GM12891 (cell line): Measurements from ENCODE around the gene FAM20C.
"Not testable (repeated sequence)": the region's sequence is repeated elsewhere in the genome, so short reads cannot be mapped to it uniquely, and the experiment has no call there.

Experiments
- DNase-seq: peaks from one replicate; pipeline ENCODE4 v3.0.0; 2011; ENCODE audit warnings: low spot score; ENCODE audit not compliant: insufficient read length
- FAIRE-seq: peaks from 2 replicates; lab custom pipeline; 2011; peaks lifted over from hg19 to GRCh38; lab: Jason Lieb, UNC
- PAX5 ChIP-seq: IDR thresholded peaks from 2 replicates; pipeline ENCODE4 v1.6.1; 2011; ENCODE audit warnings: low read length, moderate library complexity, mild to moderate bottlenecking; ENCODE audit not compliant: insufficient read depth, severe bottlenecking
- POLR2A ChIP-seq: IDR thresholded peaks from 2 replicates; pipeline ENCODE4 v1.6.1; 2011; ENCODE audit warnings: low read depth, low read length, control low read depth
- POLR2AphosphoS5 ChIP-seq: IDR thresholded peaks from 2 replicates; pipeline ENCODE4 v1.6.1; 2011; ENCODE audit warnings: low read depth, low read length, control low read depth
- POU2F2 ChIP-seq: IDR thresholded peaks from 2 replicates; pipeline ENCODE4 v1.6.1; 2011; ENCODE audit warnings: low read depth, mild to moderate bottlenecking, control low read depth, low read length, moderate library complexity
- SPI1 ChIP-seq: IDR thresholded peaks from 2 replicates; pipeline ENCODE4 v1.6.1; 2011; ENCODE audit warnings: low read depth, low read length, control low read depth
- TAF1 ChIP-seq: IDR thresholded peaks from 2 replicates; pipeline ENCODE4 v1.6.1; 2011; ENCODE audit warnings: low read depth, low read length, control low read depth

FAM20C gene

GRCh38 chr7:173209-173918, 19.0 kb upstream of the FAM20C start:
- TF ChIP-seq POLR2A = no peak
- no peak for TF ChIP-seq TAF1
- TF ChIP-seq POLR2AphosphoS5 = no peak
- no peak for TF ChIP-seq POU2F2
- FAIRE-seq = no peak

GRCh38 chr7:174716-175115, 17.7 kb upstream of the FAM20C start:
- no peak for FAIRE-seq
- TF ChIP-seq SPI1 (no peak), POU2F2 (no peak), TAF1 (no peak), PAX5 (no peak), POLR2A (no peak), POLR2AphosphoS5 (no peak)

More at GRCh38 chr7:173209-173918, 19.0 kb upstream of the FAM20C start:
- DNase-seq = no peak

GRCh38 chr7:175955-176354, 16.4 kb upstream of the FAM20C start:
- DNase-seq (no peak), FAIRE-seq (peak; percentile 51)
- TF ChIP-seq SPI1 (no peak), TAF1 (no peak), POU2F2 (no peak), PAX5 (no peak), POLR2A (no peak), POLR2AphosphoS5 (no peak)

More at GRCh38 chr7:174716-175115, 17.7 kb upstream of the FAM20C start:
- no peak for DNase-seq

- DNase-seq (no peak), FAIRE-seq (no peak)
- no peak for TF ChIP-seq POLR2A
Measured at GRCh38 chr7:176381-176780, 16.0 kb upstream of the FAM20C start.

- no peak for DNase-seq
Measured at GRCh38 chr7:176786-177459, 15.4 kb upstream of the FAM20C start.

DNA sequence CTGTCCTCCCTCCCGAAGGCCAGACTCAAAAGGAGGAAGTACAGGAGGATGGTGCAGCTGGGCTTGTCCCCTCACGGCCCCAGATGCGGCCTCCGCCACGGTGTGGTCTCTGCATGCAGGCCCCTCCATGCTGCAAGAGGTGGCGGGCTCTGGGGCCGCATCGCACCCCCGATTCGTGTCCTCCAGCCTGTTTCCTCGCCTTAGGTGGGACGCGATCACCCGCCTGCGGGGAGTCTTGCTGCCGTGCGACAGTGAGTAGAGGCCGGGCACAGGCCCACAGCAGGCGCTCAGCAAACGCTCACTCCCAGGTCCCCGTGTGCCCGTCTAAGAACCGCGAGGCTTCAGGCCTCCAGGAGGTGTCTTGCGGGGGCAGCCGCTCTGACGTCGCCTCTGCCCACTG, 13.9 kb upstream of the FAM20C start:
- DNase-seq (no peak), FAIRE-seq (no peak)
- no peak for TF ChIP-seq POLR2A
- TF ChIP-seq PAX5 = no peak
- no peak for TF ChIP-seq POU2F2
- TF ChIP-seq TAF1 = no peak

More at GRCh38 chr7:176786-177459, 15.4 kb upstream of the FAM20C start:
- TF ChIP-seq PAX5 = no peak
- no peak for TF ChIP-seq POLR2AphosphoS5
- TF ChIP-seq TAF1 = no peak
- no peak for TF ChIP-seq POU2F2
- no peak for TF ChIP-seq SPI1
- TF ChIP-seq POLR2A = no peak
- no peak for FAIRE-seq

- DNase-seq (no peak), FAIRE-seq (no peak)
- TF ChIP-seq POU2F2 (no peak), POLR2AphosphoS5 (no peak), SPI1 (no peak), TAF1 (no peak), POLR2A (no peak), PAX5 (no peak)
Measured at GRCh38 chr7:179209-179681, 13.1 kb upstream of the FAM20C start.

GRCh38 chr7:179948-180694, 12.2 kb upstream of the FAM20C start:
- no peak for TF ChIP-seq TAF1
- no peak for TF ChIP-seq POU2F2
- TF ChIP-seq SPI1 = no peak
- no peak for TF ChIP-seq PAX5
- no peak for TF ChIP-seq POLR2A
- TF ChIP-seq POLR2AphosphoS5 = no peak
- no peak for FAIRE-seq

GRCh38 chr7:181738-182137, 10.6 kb upstream of the FAM20C start:
- no peak for DNase-seq
- TF ChIP-seq POLR2A = no peak
- no peak for TF ChIP-seq SPI1
- no peak for TF ChIP-seq TAF1
- no peak for TF ChIP-seq POLR2AphosphoS5
- no peak for TF ChIP-seq PAX5
- no peak for TF ChIP-seq POU2F2
- no peak for FAIRE-seq

More at GRCh38 chr7:179948-180694, 12.2 kb upstream of the FAM20C start:
- DNase-seq = no peak

DNA sequence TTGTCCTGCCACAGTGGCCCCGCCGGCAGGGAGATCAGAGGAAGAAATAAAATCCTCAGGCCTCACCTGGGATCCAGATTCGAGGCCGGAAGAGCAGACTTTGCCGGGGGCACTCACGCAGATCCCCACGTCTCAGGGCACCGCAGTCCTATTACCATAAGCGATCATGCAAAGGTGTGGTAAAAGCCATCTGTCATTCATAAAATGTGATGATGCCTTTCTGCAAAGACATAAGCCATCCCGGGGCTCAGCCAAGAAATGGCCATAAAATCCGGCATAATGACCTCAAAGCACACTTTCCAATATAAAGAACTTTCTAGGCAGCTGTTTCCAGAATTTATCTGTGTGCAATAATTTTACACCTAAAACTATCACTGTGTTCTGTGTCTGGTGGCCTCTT, 9.9 kb upstream of the FAM20C start:
- not testable (repeated sequence) for FAIRE-seq, DNase-seq
